Activated T-helper 17 cell treated with anti-CD3 and anti-CD28 coated beads, Interleukin-2, amount 50 U/mL, for 72 hours (primary cell): ENCODE data around the gene SPRR2A. TPM values are rescaled to one million over a fixed set of nuclear protein-coding genes. Genes with fewer than 3 reads are reported as not detected.

Experiments
- total RNA-seq, 2 donors: library from RNA; stranded (reverse); gene quantifications; one replicate each; pipeline ENCODE4 v1.2.3, GENCODE V29; 2022

The SPRR2A gene
- total RNA-seq, 2 donors from 2014 or later: not detected

Other genes with a start within 250 kb of the SPRR2A start
- not detected for gene LCE1B, start 245.5 kb downstream of the SPRR2A start, total RNA-seq
- gene LCE1A, start 230.0 kb downstream of the SPRR2A start, total RNA-seq: not detected
- gene LCE6A, start 214.7 kb downstream of the SPRR2A start, total RNA-seq: not detected
- gene LCE7A, start 197.5 kb downstream of the SPRR2A start, total RNA-seq: not detected
- not detected for gene SMCP, start 179.2 kb downstream of the SPRR2A start, total RNA-seq
- not detected for gene IVL, start 149.0 kb downstream of the SPRR2A start, total RNA-seq
- not detected for gene SPRR5, start 110.3 kb downstream of the SPRR2A start, total RNA-seq
- gene SPRR4, start 86.9 kb downstream of the SPRR2A start, total RNA-seq: not detected
- gene SPRR1A, start 73.4 kb downstream of the SPRR2A start, total RNA-seq: not detected
- gene SPRR3, start 55.8 kb downstream of the SPRR2A start, total RNA-seq: not detected
- not detected for gene SPRR1B, start 26.3 kb downstream of the SPRR2A start, total RNA-seq
- not detected for gene SPRR2D, start 16.4 kb downstream of the SPRR2A start, total RNA-seq
- gene SPRR2B, start 14.1 kb upstream of the SPRR2A start, total RNA-seq: not detected
- gene SPRR2E, start 37.0 kb upstream of the SPRR2A start, total RNA-seq: not detected
- gene SPRR2F, start 56.0 kb upstream of the SPRR2A start, total RNA-seq: not detected
- gene SPRR2G, start 93.4 kb upstream of the SPRR2A start, total RNA-seq: not detected
- gene LELP1, start 145.9 kb upstream of the SPRR2A start, total RNA-seq: not detected
- not detected for gene PRR9, start 160.1 kb upstream of the SPRR2A start, total RNA-seq
- not detected for gene LORICRIN, start 202.2 kb upstream of the SPRR2A start, total RNA-seq